K562 (cell line): ENCODE measurements around the gene ABCB6. TPM values are rescaled to one million over a fixed set of nuclear protein-coding genes. Genes with fewer than 3 reads are reported as not detected.
"Not testable (repeated sequence)": the region's sequence is repeated elsewhere in the genome, so short reads cannot be mapped to it uniquely, and the experiment has no call there.

Source experiments
- ATAC-seq: fragments of 200-7000 bp; cut with Tn5 transposase; 3 replicates; pipeline ENCODE4 v1.9.1; 2020; ENCODE audit warnings: moderate library complexity
- BruUV-seq: library from RNA; stranded (reverse); fragments of 400-500 nt; replicated peaks from 2 replicates; lab custom pipeline; 2021; lab: Mats Ljungman, UMichigan
- CTCF ChIA-PET: fragments of 300-600 bp; formaldehyde crosslinking; extraction: SDS; loops from one replicate; lab custom pipeline; 2021; ENCODE audit warnings: low intra/inter-chr PET ratio; lab: Yijun Ruan, JAX
- POLR2A ChIA-PET: fragments of 300-600, 350-650 bp; sonication (Branson Sonifier 250); formaldehyde crosslinking; extraction: SDS; loops from one replicate; lab custom pipeline; 2021; ENCODE audit warnings: antibody characterized with exemption, inconsistent platforms; lab: Yijun Ruan, JAX
- DNase-seq, 4 experiments: peaks; one replicate each; pipeline versions ENCODE4 v3.0.0 to v3.0.0-alpha.2; 2011 to 2018; ENCODE audit warnings: low spot score in 3 of 4, mixed read lengths in 3 of 4; ENCODE audit errors: extremely low read depth in 1 of 4
- FAIRE-seq: peaks from 2 replicates; lab custom pipeline; 2011; peaks lifted over from hg19 to GRCh38; lab: Jason Lieb, UNC
- H2AFZ ChIP-seq: 2 replicates; pipeline ENCODE4 v1.6.0; 2011; ENCODE audit warnings: low read depth, low read length, control low read depth, inconsistent platforms
- H3K27ac ChIP-seq: fragments of 200-600 bp; 3 replicates; pipeline ENCODE4 v1.8.0; 2011; ENCODE audit warnings: low read depth, mild to moderate bottlenecking, control low read depth, inconsistent platforms, low read length, moderate library complexity, mixed read lengths; ENCODE audit errors: extremely low read depth
- H3K27me3 ChIP-seq, 2 experiments: fragments of 300-600 bp in 1 of 2; 2 replicates in 1 of 2; 3 replicates in 1 of 2; pipeline versions ENCODE4 v1.6.0 to v1.8.0; 2011; ENCODE audit warnings: inconsistent platforms in 2 of 2, low read length in 2 of 2, mild to moderate bottlenecking in 1 of 2, mixed read lengths in 1 of 2, moderate library complexity in 1 of 2; ENCODE audit not compliant: control insufficient read depth in 2 of 2, insufficient read depth in 2 of 2
- H3K36me3 ChIP-seq: fragments of 300-600 bp; 3 replicates; pipeline ENCODE4 v1.8.0; 2011; ENCODE audit warnings: mild to moderate bottlenecking, low read length, inconsistent platforms; ENCODE audit not compliant: control insufficient read depth, insufficient read depth
- H3K4me1 ChIP-seq, 2 experiments: fragments of 200-600 bp in 1 of 2; replicated peaks in 1 of 2; 2 replicates in 1 of 2; 3 replicates in 1 of 2; pipeline versions ENCODE4 v1.5.1 to v1.8.0; 2011; ENCODE audit warnings: inconsistent platforms in 2 of 2, low read length in 2 of 2, mild to moderate bottlenecking in 1 of 2, mixed read lengths in 1 of 2, moderate library complexity in 1 of 2; ENCODE audit not compliant: control insufficient read depth in 2 of 2, insufficient read depth in 2 of 2
- H3K4me2 ChIP-seq: 2 replicates; pipeline ENCODE4 v1.6.1; 2011; ENCODE audit warnings: low read length, control low read depth, inconsistent platforms, mixed read lengths; ENCODE audit not compliant: insufficient read depth
- H3K4me3 ChIP-seq: fragments of 200-600 bp; sonication (generic), shearing (Covaris generic); 2 replicates; pipeline ENCODE4 v1.5.1; 2016; ENCODE audit warnings: control low read depth, inconsistent platforms
- H3K79me2 ChIP-seq: fragments of 200-600 bp; 3 replicates; pipeline ENCODE4 v1.8.0; 2011; ENCODE audit warnings: low read length, inconsistent platforms; ENCODE audit not compliant: control insufficient read depth, insufficient read depth
- H3K9ac ChIP-seq, 2 experiments: 2 replicates each; pipeline versions ENCODE4 v1.6.0 to v1.6.1; 2011; ENCODE audit warnings: low read depth in 2 of 2, low read length in 2 of 2, control low read depth in 1 of 2, inconsistent platforms in 1 of 2, mild to moderate bottlenecking in 1 of 2, mixed read lengths in 1 of 2; ENCODE audit not compliant: insufficient read depth in 1 of 2
- H3K9me1 ChIP-seq: one replicate; pipeline ENCODE4 v1.6.0; 2011; ENCODE audit warnings: inconsistent platforms, mild to moderate bottlenecking, low read length, moderate library complexity; ENCODE audit not compliant: control insufficient read depth, insufficient read depth
- H3K9me3 ChIP-seq: replicated peaks from 2 replicates; pipeline ENCODE4 v1.5.1; 2011; ENCODE audit warnings: low read depth, low read length, inconsistent platforms; ENCODE audit not compliant: control insufficient read depth, insufficient read depth
- H4K20me1 ChIP-seq: replicated peaks from 2 replicates; pipeline ENCODE4 v1.6.1; 2011; ENCODE audit warnings: low read length, inconsistent platforms, mixed read lengths; ENCODE audit not compliant: control insufficient read depth, insufficient read depth
- MEIS2 ChIP-seq: fragments of 450-650 bp; IDR thresholded peaks from 2 replicates; pipeline ENCODE4 v1.6.1; 2014; ENCODE audit warnings: mild to moderate bottlenecking; ENCODE audit not compliant: partially characterized antibody
- ZNF316 ChIP-seq: fragments of 450-650 bp; IDR thresholded peaks from 2 replicates; pipeline ENCODE4 v1.6.1; 2016
- WGBS: fragments of 100-300 bp; shearing (Covaris generic); methylation state at CpG from one replicate; pipeline ENCODE4 v1.1.6; 2016; ENCODE audit warnings: low coverage, mixed read lengths; ENCODE audit not compliant: insufficient coverage; ENCODE audit errors: missing lambda C conversion rate; 5-methylcytosine and 5-hydroxymethylcytosine counted together
- in situ Hi-C: fragments of 300-500 bp; cut with MboI; formaldehyde crosslinking; loops from 4 replicates; pipeline ENCODE4 v1.15.0; 2018; ENCODE audit warnings: inconsistent platforms, mixed read lengths
- intact Hi-C: fragments of 100-400 bp; cut with micrococcal nuclease; formaldehyde crosslinking; loops from 2 replicates; pipeline ENCODE4 v1.14.2; 2022
- polyA plus RNA-seq, 8 experiments: library from polyadenylated mRNA; depleted of rRNA in 4 of 8; stranded (reverse) in 5 of 8; unstranded in 3 of 8; fragments of >200 nt; fragmentation: Nextera tagmentation in 2 of 8; fragmentation: Illumina TruSeq in 1 of 8; extraction: Ambion mirVana in 2 of 8; extraction: Trizol in 1 of 8; gene quantifications; 2 replicates each; pipeline versions ENCODE4 v1.2.1 to v1.2.3, GENCODE V29; 2011 to 2014; ENCODE audit warnings: inconsistent platforms in 1 of 8, missing spikeins in 1 of 8
- total RNA-seq, 7 experiments: library from RNA; depleted of rRNA in 6 of 7; stranded (reverse); fragments of >200 nt in 6 of 7; fragmentation: Illumina TruSeq in 2 of 7; extraction: Trizol in 2 of 7; gene quantifications; 2 replicates each; pipeline versions ENCODE4 v1.2.1 to v1.2.3, GENCODE V29; 2011 to 2021; ENCODE audit warnings: low replicate concordance in 1 of 7

ABCB6 gene
- total and polyA plus RNA-seq, 9 of the 15 experiments (the other 6 are each of a cell fraction or from before 2014, with no cell fraction given): 3.7 to 29.8 (median 16.8) TPM

GRCh38 chr2:219204425-219205164, 14.2 kb downstream of the ABCB6 start:
- in situ Hi-C loops: loop anchor here (5.0 kb wide), 1 partner anchor 32 kb away; the partner anchor contains the start of gene SLC23A3
- TF ChIP-seq ZNF316: peak; percentile 69
- TF ChIP-seq MEIS2: no peak
- TF ChIP-seq, all 486 proteins: peak for 1
- ChIA-PET POLR2A (interaction anchor here (1.0 kb wide), 1 partner anchor 28 kb away, joined by 3 read pairs; the partner anchor contains the start of gene CNPPD1), CTCF (no interaction called here)
- no peak overlapping the region for H3K9ac ChIP-seq
- BruUV-seq: no TSS peak
- H4K20me1 ChIP-seq: peaks cover 11% of the 10 kb centered on the region; the same call in 1 of the 2 replicates
- H2AFZ ChIP-seq: no peak overlapping the region
- H3K36me3 ChIP-seq: peaks cover 24% of the 10 kb centered on the region; the same call in 2 of the 3 replicates
- FAIRE-seq (no peak), DNase-seq (no peak), ATAC-seq (no peak)
- no peaks in the 10 kb centered on the region for H3K79me2 ChIP-seq
- intact Hi-C loops: no loop called here
- H3K4me3 ChIP-seq: no peak overlapping the region
- H3K4me1 ChIP-seq: peaks cover 16 to 17% of the 10 kb centered on the region in 2 experiments; a peak in 4 of 5 replicates
- 83% methylated on average over 6 of the region's 7 CpGs for WGBS
- no peak overlapping the region for H3K27ac ChIP-seq
- 0 out of 2 replicates have a peak, but pooled peaks cover 2% of the 10 kb centered on the region for H3K9me3 ChIP-seq
- no peak overlapping the region for H3K4me2 ChIP-seq
- H3K27me3 ChIP-seq: no peaks in the 10 kb centered on the region
- no peaks in the 10 kb centered on the region for H3K9me1 ChIP-seq

GRCh38 chr2:219201331-219201730, 17.4 kb downstream of the ABCB6 start:
- H3K27me3 ChIP-seq, ATAC-seq, H3K4me1 ChIP-seq, H3K4me3 ChIP-seq, DNase-seq, in situ Hi-C loops, H3K36me3 ChIP-seq, H3K4me2 ChIP-seq, POLR2A ChIA-PET, H3K79me2 ChIP-seq, H2AFZ ChIP-seq, FAIRE-seq, H3K9me3 ChIP-seq, BruUV-seq, H3K9ac ChIP-seq, H4K20me1 ChIP-seq, H3K27ac ChIP-seq, CTCF ChIA-PET, H3K9me1 ChIP-seq, intact Hi-C loops: not testable (repeated sequence)
- WGBS: 89% methylated on average over 6 of the region's 21 CpGs
